OCI-LY1 (cell line): ENCODE results near the gene ST3GAL2.

Experiments
- H2AFZ ChIP-seq: fragments of 200-600 bp; sonication (generic), shearing (Covaris generic); 2 replicates; pipeline ENCODE4 v1.6.0; 2014; ENCODE audit warnings: antibody characterized with exemption, mild to moderate bottlenecking, low read length
- H3F3A ChIP-seq: fragments of 200-600 bp; sonication (generic), shearing (Covaris generic); 2 replicates; pipeline ENCODE4 v1.6.0; 2014; ENCODE audit warnings: mild to moderate bottlenecking, antibody characterized with exemption, low read length, moderate library complexity; ENCODE audit not compliant: insufficient read depth
- H3K27ac ChIP-seq: fragments of 200-600 bp; sonication (generic); 2 replicates; pipeline ENCODE4 v1.5.1; 2014; ENCODE audit warnings: low read length, mixed run types, mild to moderate bottlenecking, low read depth; ENCODE audit not compliant: poor library complexity, severe bottlenecking
- H3K27me3 ChIP-seq: fragments of 200-600 bp; sonication (generic); 2 replicates; pipeline ENCODE4 v1.6.0; 2014; ENCODE audit warnings: antibody characterized with exemption, mild to moderate bottlenecking, low read length, moderate library complexity; ENCODE audit not compliant: insufficient read depth
- H3K36me3 ChIP-seq: fragments of 200-600 bp; sonication (generic); 2 replicates; pipeline ENCODE4 v1.6.1; 2014; ENCODE audit warnings: mild to moderate bottlenecking, antibody characterized with exemption, low read length, moderate library complexity, mixed read lengths; ENCODE audit not compliant: insufficient read depth
- H3K4me1 ChIP-seq: fragments of 200-600 bp; sonication (generic); 2 replicates; pipeline ENCODE4 v1.5.1; 2014; ENCODE audit warnings: mild to moderate bottlenecking, low read length, moderate library complexity; ENCODE audit not compliant: insufficient read depth, severe bottlenecking
- H3K4me2 ChIP-seq: fragments of 200-600 bp; sonication (generic), shearing (Covaris generic); 2 replicates; pipeline ENCODE4 v1.6.1; 2014; ENCODE audit warnings: low read length
- H3K4me3 ChIP-seq: fragments of 200-600 bp; sonication (generic); 2 replicates; pipeline ENCODE4 v1.5.1; 2014; ENCODE audit warnings: low read length, low read depth, mild to moderate bottlenecking, mixed read lengths; ENCODE audit not compliant: poor library complexity, severe bottlenecking
- H3K79me2 ChIP-seq: fragments of 200-600 bp; shearing (Covaris generic); 2 replicates; pipeline ENCODE4 v1.6.1; 2016; ENCODE audit warnings: mixed run types, low read length, mixed read lengths; ENCODE audit not compliant: insufficient read depth
- H3K9ac ChIP-seq: fragments of 200-600 bp; sonication (generic), shearing (Covaris generic); 2 replicates; pipeline ENCODE4 v1.6.1; 2014; ENCODE audit warnings: mild to moderate bottlenecking, low read length, mixed read lengths
- H3K9me2 ChIP-seq: fragments of 200-600 bp; sonication (generic), shearing (Covaris generic); 2 replicates; pipeline ENCODE4 v1.6.1; 2014; ENCODE audit warnings: low read depth, mild to moderate bottlenecking, low read length, mixed read lengths
- H3K9me3 ChIP-seq: fragments of 200-600 bp; shearing (Covaris generic); 2 replicates; pipeline ENCODE4 v1.6.1; 2014; ENCODE audit warnings: low read length, mixed read lengths
- H4K20me1 ChIP-seq: fragments of 200-600 bp; sonication (generic), shearing (Covaris generic); 2 replicates; pipeline ENCODE4 v1.6.0; 2016; ENCODE audit warnings: mild to moderate bottlenecking, low read length; ENCODE audit not compliant: insufficient read depth
- CTCF ChIP-seq: fragments of 200-600 bp; sonication (generic), shearing (Covaris generic); IDR thresholded peaks from 2 replicates; pipeline ENCODE4 v1.5.1; 2017; ENCODE audit warnings: mild to moderate bottlenecking, antibody characterized with exemption, low read length, moderate library complexity, mixed read lengths
- EZH2 ChIP-seq: fragments of 200-600 bp; sonication (generic), shearing (Covaris generic); IDR thresholded peaks from 2 replicates; pipeline ENCODE4 v1.8.0; 2017; ENCODE audit warnings: borderline replicate concordance, mixed run types, mild to moderate bottlenecking, antibody characterized with exemption, low read length, moderate library complexity, mixed read lengths

Gene ST3GAL2

DNA sequence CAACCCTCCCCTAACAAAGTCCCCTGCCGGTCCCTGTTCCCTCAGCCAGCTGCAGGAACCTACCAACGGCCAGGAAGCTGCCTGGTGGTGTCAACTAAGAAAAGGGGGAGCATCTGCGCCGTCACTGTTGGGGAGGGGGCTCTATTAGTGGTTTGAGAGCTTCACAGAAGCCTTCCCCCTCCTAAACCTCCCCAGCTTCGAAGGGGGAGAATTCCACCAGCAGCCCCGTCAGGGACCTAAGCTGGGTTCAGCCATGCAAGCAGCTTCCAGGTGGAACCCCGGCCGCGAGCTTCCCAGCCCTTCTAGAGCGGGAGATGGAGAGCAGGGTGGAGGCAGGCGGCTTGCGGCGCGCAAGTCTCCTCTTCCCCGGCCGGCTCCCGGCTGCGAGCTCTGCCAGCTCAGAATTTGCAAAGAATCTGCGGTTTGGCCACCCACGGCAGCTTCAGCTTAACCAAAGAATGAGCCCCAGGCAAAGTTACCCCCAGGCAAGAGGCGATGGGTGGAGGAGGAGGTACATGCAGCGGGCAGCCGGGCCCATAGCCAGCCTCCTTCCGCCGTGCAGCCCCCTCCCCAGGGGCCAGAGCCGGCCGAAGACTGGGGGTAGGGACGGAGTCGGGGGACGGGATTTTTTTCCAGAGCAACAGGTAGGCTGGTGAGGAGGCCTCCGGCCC, 58.5 kb downstream of the ST3GAL2 start:
- H3K27me3 ChIP-seq, result no peaks in the 10 kb centered on the region
- no peaks in the 10 kb centered on the region; the same call in 1 of the 2 replicates for H3F3A ChIP-seq
- peaks cover 13% of the 10 kb centered on the region; the same call in 1 of the 2 replicates for H3K79me2 ChIP-seq
- H3K4me1 ChIP-seq, result peaks cover 21% of the 10 kb centered on the region
- peak overlapping the region; percentile 97 for H3K4me3 ChIP-seq
- H2AFZ ChIP-seq, result no peak overlapping the region
- no peaks in the 10 kb centered on the region for H3K9me3 ChIP-seq
- peak overlapping the region; percentile 96 for H3K9ac ChIP-seq
- no peak for TF ChIP-seq CTCF
- no peak for TF ChIP-seq EZH2
- H3K4me2 ChIP-seq, result peak overlapping the region; percentile 89
- H3K27ac ChIP-seq, result peak overlapping the region; percentile 87
- H4K20me1 ChIP-seq, result no peaks in the 10 kb centered on the region
- peaks cover 36% of the 10 kb centered on the region for H3K36me3 ChIP-seq
- no peaks in the 10 kb centered on the region for H3K9me2 ChIP-seq

- H4K20me1 ChIP-seq, result no peaks in the 10 kb centered on the region
- no peak overlapping the region for H3K4me2 ChIP-seq
- no peak overlapping the region for H3K27ac ChIP-seq
- TF ChIP-seq EZH2 (no peak), CTCF (no peak)
- peaks cover 45% of the 10 kb centered on the region for H3K36me3 ChIP-seq
- no peak overlapping the region for H3K9ac ChIP-seq
- no peak overlapping the region for H3K4me3 ChIP-seq
- no peaks in the 10 kb centered on the region for H3K27me3 ChIP-seq
- H3K79me2 ChIP-seq, result peaks cover 13% of the 10 kb centered on the region; the same call in 1 of the 2 replicates
- no peaks in the 10 kb centered on the region for H3K9me2 ChIP-seq
- H3K9me3 ChIP-seq, result no peaks in the 10 kb centered on the region
- peaks cover 21% of the 10 kb centered on the region for H3K4me1 ChIP-seq
- peaks cover 4% of the 10 kb centered on the region; the same call in 1 of the 2 replicates for H3F3A ChIP-seq
- no peak overlapping the region for H2AFZ ChIP-seq
Measured at GRCh38 chr16:70378869-70379493, 59.9 kb downstream of the ST3GAL2 start.

- Histone ChIP-seq H4K20me1 (no peaks in the 10 kb centered on the region), H2AFZ (no peak overlapping the region), H3K4me3 (no peak overlapping the region), H3F3A (peaks cover 4% of the 10 kb centered on the region; the same call in 1 of the 2 replicates), H3K9me2 (no peaks in the 10 kb centered on the region), H3K4me2 (no peak overlapping the region), H3K79me2 (peaks cover 13% of the 10 kb centered on the region; the same call in 1 of the 2 replicates), H3K9me3 (no peaks in the 10 kb centered on the region), H3K27me3 (no peaks in the 10 kb centered on the region), H3K36me3 (peaks cover 55% of the 10 kb centered on the region), H3K4me1 (peaks cover 21% of the 10 kb centered on the region), H3K9ac (no peak overlapping the region), H3K27ac (no peak overlapping the region)
- TF ChIP-seq CTCF (no peak), EZH2 (no peak)
Measured at GRCh38 chr16:70377782-70378181, 61.1 kb downstream of the ST3GAL2 start.
